Chondrocyte (in vitro differentiated cells): ENCODE data around the gene OPRD1. TPM values are rescaled to one million over a fixed set of nuclear protein-coding genes. Genes with fewer than 3 reads are reported as not detected.

Experiments
- DNase-seq: peaks from one replicate; pipeline ENCODE4 v3.0.0; 2021; ENCODE audit warnings: mixed read lengths, low spot score
- H3K27ac Mint-ChIP-seq: one replicate; pipeline ENCODE4 v1.8.0; 2021; ENCODE audit warnings: mild to moderate bottlenecking, moderate library complexity, mixed read lengths; ENCODE audit not compliant: unreplicated experiment
- H3K27me3 Mint-ChIP-seq: 2 replicates; pipeline ENCODE4 v1.8.0; 2021; ENCODE audit warnings: low read depth, mixed read lengths
- H3K36me3 Mint-ChIP-seq: 2 replicates; pipeline ENCODE4 v1.8.0; 2021; ENCODE audit warnings: low read depth, mixed read lengths
- H3K4me1 Mint-ChIP-seq: 2 replicates; pipeline ENCODE4 v1.8.0; 2021; ENCODE audit warnings: low read depth, mild to moderate bottlenecking, mixed read lengths
- H3K4me3 Mint-ChIP-seq: one replicate; pipeline ENCODE4 v1.8.0; 2021; ENCODE audit warnings: mild to moderate bottlenecking, moderate library complexity, mixed read lengths; ENCODE audit not compliant: unreplicated experiment
- H3K9me3 Mint-ChIP-seq: 2 replicates; pipeline ENCODE4 v1.8.0; 2021; ENCODE audit warnings: low read depth, mixed read lengths
- total RNA-seq: library from RNA; stranded (reverse); gene quantifications from 3 replicates; pipeline ENCODE4 v1.2.1, GENCODE V29; 2021
- TF ChIP-seq, protein P1 (sequence below): fragments of 200-600 bp; sonication (generic); IDR thresholded peaks from 2 replicates; pipeline ENCODE4 v1.5.0; 2021; ENCODE audit warnings: antibody characterized with exemption, mild to moderate bottlenecking, moderate library complexity

Gene OPRD1
- total RNA-seq, 1 donor from 2014 or later = 0.22 TPM

DNA sequence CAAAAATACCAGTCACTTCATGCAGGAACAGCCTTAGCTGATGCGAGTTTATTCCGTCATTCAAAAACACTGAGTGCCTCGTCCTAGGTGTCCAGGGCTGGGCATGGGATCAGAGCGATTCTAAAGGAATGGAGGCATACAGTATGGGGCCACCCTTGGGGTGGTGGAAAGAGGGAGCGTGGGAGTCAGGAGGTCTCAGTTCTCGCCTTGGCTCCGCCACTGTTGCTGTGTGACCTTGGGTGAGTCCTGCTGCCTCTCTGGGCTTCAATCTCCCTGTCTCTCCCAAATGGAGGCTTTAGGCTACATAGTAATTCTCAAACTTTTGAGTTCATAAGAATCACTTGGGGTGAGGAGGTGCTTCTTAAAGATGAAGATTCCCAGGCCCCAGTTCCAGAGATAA is 44.0 kb downstream of the OPRD1 start:
- no peak for DNase-seq
- Mint-ChIP-seq H3K4me1 (peaks cover 6% of the 10 kb centered on the region), H3K9me3 (no peaks in the 10 kb centered on the region), H3K4me3 (no peak overlapping the region), H3K36me3 (no peaks in the 10 kb centered on the region), H3K27ac (no peak overlapping the region), H3K27me3 (no peaks in the 10 kb centered on the region)
- TF ChIP-seq, protein P1, sequence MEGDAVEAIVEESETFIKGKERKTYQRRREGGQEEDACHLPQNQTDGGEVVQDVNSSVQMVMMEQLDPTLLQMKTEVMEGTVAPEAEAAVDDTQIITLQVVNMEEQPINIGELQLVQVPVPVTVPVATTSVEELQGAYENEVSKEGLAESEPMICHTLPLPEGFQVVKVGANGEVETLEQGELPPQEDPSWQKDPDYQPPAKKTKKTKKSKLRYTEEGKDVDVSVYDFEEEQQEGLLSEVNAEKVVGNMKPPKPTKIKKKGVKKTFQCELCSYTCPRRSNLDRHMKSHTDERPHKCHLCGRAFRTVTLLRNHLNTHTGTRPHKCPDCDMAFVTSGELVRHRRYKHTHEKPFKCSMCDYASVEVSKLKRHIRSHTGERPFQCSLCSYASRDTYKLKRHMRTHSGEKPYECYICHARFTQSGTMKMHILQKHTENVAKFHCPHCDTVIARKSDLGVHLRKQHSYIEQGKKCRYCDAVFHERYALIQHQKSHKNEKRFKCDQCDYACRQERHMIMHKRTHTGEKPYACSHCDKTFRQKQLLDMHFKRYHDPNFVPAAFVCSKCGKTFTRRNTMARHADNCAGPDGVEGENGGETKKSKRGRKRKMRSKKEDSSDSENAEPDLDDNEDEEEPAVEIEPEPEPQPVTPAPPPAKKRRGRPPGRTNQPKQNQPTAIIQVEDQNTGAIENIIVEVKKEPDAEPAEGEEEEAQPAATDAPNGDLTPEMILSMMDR = no peak

DNA sequence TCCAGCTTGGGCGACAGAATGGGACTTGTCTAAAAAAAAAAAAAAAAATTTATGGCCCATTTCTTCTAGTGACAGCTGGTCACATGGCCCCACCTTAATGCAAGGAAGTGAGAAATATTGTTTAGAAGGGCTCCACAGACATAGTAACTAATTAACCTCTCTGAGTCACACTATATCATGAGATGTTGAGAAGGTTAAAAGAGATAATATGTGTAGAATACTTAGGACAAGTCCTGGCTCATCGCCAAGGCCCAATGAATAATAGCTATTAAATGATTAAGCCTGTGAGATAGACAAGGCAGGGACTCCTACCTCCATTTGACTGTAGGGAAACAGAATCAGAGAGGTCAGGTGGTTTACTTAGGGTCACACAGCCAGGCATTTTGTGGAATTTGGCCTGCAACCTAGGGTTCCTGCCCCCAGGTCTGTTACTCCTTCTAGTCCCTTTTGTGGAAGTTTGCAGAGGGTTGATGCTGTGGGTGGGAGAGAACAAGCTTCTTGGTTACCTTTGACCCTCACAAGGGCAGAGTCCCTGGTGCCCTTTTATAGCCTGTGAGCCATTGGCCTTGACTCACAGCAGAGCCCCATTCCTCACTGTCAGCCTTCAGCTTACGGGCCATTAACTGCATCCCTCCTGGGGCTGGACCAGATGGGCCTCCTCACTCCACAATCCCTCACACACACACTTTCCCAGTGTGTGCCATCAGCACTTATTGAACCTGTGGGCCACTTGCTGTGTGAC is 48.5 kb downstream of the OPRD1 start:
- no peak for DNase-seq

DNA sequence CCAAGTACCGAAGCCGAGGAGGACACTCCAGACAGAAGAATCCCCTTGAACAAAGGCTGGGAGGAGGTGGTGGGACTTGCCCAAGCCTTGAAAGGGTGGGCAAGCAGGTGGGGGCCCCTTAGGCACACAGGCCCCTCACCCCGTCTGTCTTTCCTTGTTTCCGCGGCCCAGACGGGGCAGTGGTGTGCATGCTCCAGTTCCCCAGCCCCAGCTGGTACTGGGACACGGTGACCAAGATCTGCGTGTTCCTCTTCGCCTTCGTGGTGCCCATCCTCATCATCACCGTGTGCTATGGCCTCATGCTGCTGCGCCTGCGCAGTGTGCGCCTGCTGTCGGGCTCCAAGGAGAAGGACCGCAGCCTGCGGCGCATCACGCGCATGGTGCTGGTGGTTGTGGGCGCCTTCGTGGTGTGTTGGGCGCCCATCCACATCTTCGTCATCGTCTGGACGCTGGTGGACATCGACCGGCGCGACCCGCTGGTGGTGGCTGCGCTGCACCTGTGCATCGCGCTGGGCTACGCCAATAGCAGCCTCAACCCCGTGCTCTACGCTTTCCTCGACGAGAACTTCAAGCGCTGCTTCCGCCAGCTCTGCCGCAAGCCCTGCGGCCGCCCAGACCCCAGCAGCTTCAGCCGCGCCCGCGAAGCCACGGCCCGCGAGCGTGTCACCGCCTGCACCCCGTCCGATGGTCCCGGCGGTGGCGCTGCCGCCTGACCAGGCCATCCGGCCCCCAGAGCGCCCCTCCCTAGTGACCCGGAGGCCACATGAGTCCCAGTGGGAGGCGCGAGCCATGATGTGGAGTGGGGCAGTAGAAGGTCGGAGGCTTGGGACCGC is 50.8 kb downstream of the OPRD1 start:
- peaks cover 6% of the 10 kb centered on the region for H3K4me1 Mint-ChIP-seq
- peaks cover 2% of the 10 kb centered on the region for H3K36me3 Mint-ChIP-seq
- H3K4me3 Mint-ChIP-seq = no peak overlapping the region
- DNase-seq = no peak
- H3K9me3 Mint-ChIP-seq = no peaks in the 10 kb centered on the region
- H3K27ac Mint-ChIP-seq = no peak overlapping the region
- TF ChIP-seq, protein P1 = no peak
- H3K27me3 Mint-ChIP-seq = peaks cover 15% of the 10 kb centered on the region

More for the DNA sequence above, 48.5 kb downstream of the OPRD1 start:
- Mint-ChIP-seq H3K36me3 (peaks cover 2% of the 10 kb centered on the region), H3K4me1 (peaks cover 6% of the 10 kb centered on the region), H3K4me3 (no peak overlapping the region), H3K27ac (no peak overlapping the region), H3K27me3 (peaks cover 7% of the 10 kb centered on the region), H3K9me3 (no peaks in the 10 kb centered on the region)
- TF ChIP-seq, protein P1 = no peak

DNA sequence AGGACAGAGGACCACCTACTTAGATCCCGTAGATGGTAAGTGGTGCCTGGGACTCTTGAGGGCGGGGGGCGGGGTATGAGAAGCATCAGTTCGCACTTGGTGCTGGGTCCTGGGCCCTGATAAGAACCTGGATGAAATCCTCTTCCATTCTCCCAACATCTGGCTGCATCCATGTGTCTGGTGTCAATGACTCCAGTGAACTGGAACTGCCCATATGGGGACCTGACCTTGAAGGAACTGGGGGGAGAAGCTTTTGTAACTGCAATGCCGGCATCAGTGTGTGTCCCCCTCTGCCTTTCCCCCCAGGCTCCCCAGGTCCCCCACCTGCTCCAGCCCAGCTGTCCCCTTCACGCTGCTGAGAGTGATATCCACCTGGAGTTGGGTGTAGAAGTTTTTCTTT is 52.7 kb downstream of the OPRD1 start:
- Mint-ChIP-seq H3K4me3 (no peak overlapping the region), H3K36me3 (peaks cover 2% of the 10 kb centered on the region), H3K27me3 (peaks cover 16% of the 10 kb centered on the region), H3K27ac (no peak overlapping the region), H3K4me1 (peaks cover 4% of the 10 kb centered on the region), H3K9me3 (no peaks in the 10 kb centered on the region)
- DNase-seq = no peak
- TF ChIP-seq, protein P1 = no peak

DNA sequence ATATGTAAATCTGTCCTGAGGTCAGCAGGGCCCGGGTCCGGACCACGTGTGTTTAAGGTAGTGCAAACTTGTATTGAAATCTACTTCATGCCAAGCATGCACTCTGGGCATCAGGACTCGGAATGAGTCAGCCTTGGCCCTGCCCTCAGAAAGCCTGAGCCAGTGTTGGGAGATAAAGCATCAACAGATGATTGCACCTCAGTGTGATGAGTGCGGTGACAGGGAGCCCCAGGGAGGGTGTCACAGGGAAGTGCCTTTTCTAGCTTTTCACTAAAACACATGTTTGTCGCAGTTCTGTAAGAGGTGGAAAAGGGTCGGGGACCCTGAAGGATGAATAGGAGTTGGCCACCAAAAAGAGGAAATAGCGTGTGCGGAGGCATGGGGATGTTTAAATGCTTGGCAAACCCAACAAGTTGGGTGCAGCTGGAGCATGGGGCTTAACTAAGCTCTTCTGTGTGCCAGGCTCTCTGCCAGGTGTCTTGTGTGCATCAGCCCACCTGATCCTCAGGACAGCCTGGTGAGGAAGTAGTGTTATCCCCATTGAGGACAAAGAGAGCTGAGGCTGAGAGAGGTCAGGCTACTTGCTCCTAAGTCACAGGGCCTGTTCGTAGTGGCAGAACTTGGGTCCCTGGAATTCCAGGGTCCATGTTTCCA is 54.2 kb downstream of the OPRD1 start:
- H3K36me3 Mint-ChIP-seq = peaks cover 2% of the 10 kb centered on the region
- H3K4me1 Mint-ChIP-seq = no peaks in the 10 kb centered on the region
- TF ChIP-seq, protein P1 = no peak
- no peak for DNase-seq
- no peaks in the 10 kb centered on the region for H3K9me3 Mint-ChIP-seq
- peaks cover 16% of the 10 kb centered on the region for H3K27me3 Mint-ChIP-seq
- H3K27ac Mint-ChIP-seq = no peak overlapping the region
- H3K4me3 Mint-ChIP-seq = no peak overlapping the region
